IPS-11a (cell line): ENCODE data around the gene GSK3A.

Source experiments
- H3K4me3 ChIP-seq: one replicate; pipeline ENCODE4 v1.5.1; 2013; ENCODE audit warnings: low read depth, low read length, control low read depth

Gene GSK3A

GRCh38 chr19:42281146-42281826 is 38.9 kb upstream of the GSK3A start:
- H3K4me3 ChIP-seq = peak overlapping the region; percentile 20

GRCh38 chr19:42280815-42281145 is 38.4 kb upstream of the GSK3A start:
- H3K4me3 ChIP-seq = peak overlapping the region; percentile 53

GRCh38 chr19:42279902-42280814 is 37.8 kb upstream of the GSK3A start:
- peak overlapping the region; percentile 53 for H3K4me3 ChIP-seq

- H3K4me3 ChIP-seq = peak overlapping the region; percentile 53
These were observed 36.9 kb upstream of the GSK3A start for GRCh38 chr19:42279155-42279901.

GRCh38 chr19:42278452-42279154 is 36.2 kb upstream of the GSK3A start:
- no peak overlapping the region for H3K4me3 ChIP-seq

GRCh38 chr19:42277821-42278451 is 35.5 kb upstream of the GSK3A start:
- H3K4me3 ChIP-seq = no peak overlapping the region

GRCh38 chr19:42276821-42277220 is 34.4 kb upstream of the GSK3A start:
- H3K4me3 ChIP-seq = no peak overlapping the region

GRCh38 chr19:42276284-42276683 is 33.9 kb upstream of the GSK3A start:
- no peak overlapping the region for H3K4me3 ChIP-seq

- H3K4me3 ChIP-seq = no peak overlapping the region
These were observed 33.1 kb upstream of the GSK3A start for GRCh38 chr19:42275517-42275916.

- no peak overlapping the region for H3K4me3 ChIP-seq
These were observed 32.7 kb upstream of the GSK3A start for GRCh38 chr19:42275103-42275502.

- no peak overlapping the region for H3K4me3 ChIP-seq
These were observed 31.8 kb upstream of the GSK3A start for GRCh38 chr19:42274065-42274682.

GRCh38 chr19:42273407-42274064 is 31.1 kb upstream of the GSK3A start:
- H3K4me3 ChIP-seq = no peak overlapping the region

- no peak overlapping the region for H3K4me3 ChIP-seq
These were observed 30.6 kb upstream of the GSK3A start for GRCh38 chr19:42272989-42273406.

- H3K4me3 ChIP-seq = no peak overlapping the region
These were observed 30.1 kb upstream of the GSK3A start for GRCh38 chr19:42272535-42272897.

GRCh38 chr19:42271861-42272534 is 29.6 kb upstream of the GSK3A start:
- no peak overlapping the region for H3K4me3 ChIP-seq

GRCh38 chr19:42271045-42271419 is 28.6 kb upstream of the GSK3A start:
- H3K4me3 ChIP-seq = no peak overlapping the region

GRCh38 chr19:42270346-42271044 is 28.1 kb upstream of the GSK3A start:
- no peak overlapping the region for H3K4me3 ChIP-seq
